Liver (tissue), 9 donors: Measurements from ENCODE around the gene ULK2. TPM values are rescaled to one million over a fixed set of nuclear protein-coding genes. Genes with fewer than 3 reads are reported as not detected.

ENCODE experiments used
- DNase-seq: peaks from one replicate; pipeline ENCODE4 v3.0.0-alpha.2; 2017; ENCODE audit warnings: low spot score
- H3K27ac ChIP-seq, 2 donors: one replicate each; pipeline ENCODE4 v1.7.0; 2013; ENCODE audit warnings: inconsistent platforms in 2 of 2, low read length in 2 of 2, control low read depth in 1 of 2, low read depth in 1 of 2, mild to moderate bottlenecking in 1 of 2
- H3K27me3 ChIP-seq, 4 donors: one replicate each; pipeline versions ENCODE4 v1.6.1 to v1.7.0; 2013; ENCODE audit warnings: low read length in 3 of 4, inconsistent platforms in 1 of 4, mild to moderate bottlenecking in 1 of 4, moderate library complexity in 1 of 4; ENCODE audit not compliant: control insufficient read depth in 4 of 4, insufficient read depth in 4 of 4
- H3K36me3 ChIP-seq, 4 donors: one replicate each; pipeline versions ENCODE4 v1.6.1 to v1.7.0; 2013; ENCODE audit warnings: low read length in 3 of 4, mild to moderate bottlenecking in 3 of 4, low read depth in 1 of 4, moderate library complexity in 1 of 4; ENCODE audit not compliant: control insufficient read depth in 4 of 4, insufficient read depth in 3 of 4
- H3K4me1 ChIP-seq, 4 donors: one replicate each; pipeline versions ENCODE4 v1.6.1 to v1.7.0; 2013; ENCODE audit warnings: low read length in 3 of 4, mild to moderate bottlenecking in 3 of 4, moderate library complexity in 1 of 4; ENCODE audit not compliant: control insufficient read depth in 4 of 4, insufficient read depth in 4 of 4
- H3K4me3 ChIP-seq, 3 donors: one replicate each; pipeline versions ENCODE4 v1.6.1 to v1.7.0; 2013; ENCODE audit warnings: low read length in 3 of 3, control low read depth in 1 of 3, low read depth in 1 of 3, mild to moderate bottlenecking in 1 of 3
- H3K9ac ChIP-seq, 2 donors: one replicate each; pipeline ENCODE4 v1.7.0; 2013; ENCODE audit warnings: low read length in 2 of 2, mild to moderate bottlenecking in 2 of 2, moderate library complexity in 2 of 2, control low read depth in 1 of 2, low read depth in 1 of 2
- H3K9me3 ChIP-seq, 4 donors: one replicate each; pipeline versions ENCODE4 v1.6.1 to v1.7.0; 2013; ENCODE audit warnings: low read length in 3 of 4; ENCODE audit not compliant: control insufficient read depth in 4 of 4
- CTCF ChIP-seq: fragments of 150-350 bp; IDR thresholded peaks from 2 replicates; pipeline ENCODE4 v1.5.1; 2017; ENCODE audit warnings: improper control_type of control experiment, low read depth, low read length; ENCODE audit not compliant: missing input control
- EGR1 ChIP-seq, 2 donors: IDR thresholded peaks; 2 replicates each; pipeline ENCODE4 v1.6.1; 2016 to 2018; ENCODE audit warnings: antibody characterized with exemption in 2 of 2, low read depth in 2 of 2
- FOXA1 ChIP-seq: IDR thresholded peaks from 2 replicates; pipeline ENCODE4 v1.6.1; 2016; ENCODE audit warnings: antibody characterized with exemption
- GABPA ChIP-seq, 2 donors: IDR thresholded peaks in 1 of 2; conservative IDR thresholded peaks in 1 of 2; 2 replicates each; pipeline ENCODE4 v1.6.1; 2016; ENCODE audit warnings: antibody characterized with exemption in 2 of 2, mild to moderate bottlenecking in 1 of 2, moderate library complexity in 1 of 2
- HNF4A ChIP-seq, 2 donors: conservative IDR thresholded peaks; 2 replicates each; pipeline ENCODE4 v1.6.1; 2016; ENCODE audit warnings: antibody characterized with exemption in 2 of 2, mild to moderate bottlenecking in 2 of 2
- HNF4G ChIP-seq: IDR thresholded peaks from 2 replicates; pipeline ENCODE4 v1.6.1; 2016; ENCODE audit warnings: antibody characterized with exemption
- JUND ChIP-seq, 2 donors: IDR thresholded peaks; 2 replicates each; pipeline ENCODE4 v1.6.1; 2016; ENCODE audit warnings: antibody characterized with exemption in 2 of 2
- NR2F2 ChIP-seq: IDR thresholded peaks from 2 replicates; pipeline ENCODE4 v1.6.1; 2016; ENCODE audit warnings: antibody characterized with exemption
- RAD21 ChIP-seq, 2 donors: IDR thresholded peaks; 2 replicates each; pipeline ENCODE4 v1.6.1; 2016; ENCODE audit warnings: antibody characterized with exemption in 2 of 2, mild to moderate bottlenecking in 2 of 2
- RXRA ChIP-seq, 2 donors: IDR thresholded peaks; 2 replicates each; pipeline ENCODE4 v1.6.1; 2017 to 2018; ENCODE audit warnings: antibody characterized with exemption in 2 of 2, mild to moderate bottlenecking in 1 of 2
- SP1 ChIP-seq: IDR thresholded peaks from 2 replicates; pipeline ENCODE4 v1.6.1; 2018; ENCODE audit warnings: antibody characterized with exemption, mild to moderate bottlenecking
- TAF1 ChIP-seq: conservative IDR thresholded peaks from 2 replicates; pipeline ENCODE4 v1.6.1; 2016; ENCODE audit warnings: antibody characterized with exemption, mild to moderate bottlenecking
- YY1 ChIP-seq: IDR thresholded peaks from 2 replicates; pipeline ENCODE4 v1.6.1; 2016; ENCODE audit warnings: antibody characterized with exemption, mild to moderate bottlenecking
- ZBTB33 ChIP-seq: IDR thresholded peaks from 2 replicates; pipeline ENCODE4 v1.6.1; 2016; ENCODE audit warnings: antibody characterized with exemption
- WGBS: extraction: QIAGEN DNeasy Blood & Tissue Kit; methylation state at CpG from one replicate; pipeline ENCODE4 v1.1.7; 2013; 5-methylcytosine and 5-hydroxymethylcytosine counted together
- polyA plus RNA-seq, 2 donors: library from polyadenylated mRNA; stranded (reverse) in 1 of 2; unstranded in 1 of 2; fragments of 200-250 nt in 1 of 2; fragments of >200 nt in 1 of 2; fragmentation: Nextera tagmentation in 1 of 2; extraction: Ambion mirVana in 1 of 2; gene quantifications; one replicate each; pipeline versions ENCODE4 v1.2.1 to v1.2.3, GENCODE V29; 2013 to 2015
- total RNA-seq, 2 donors: library from RNA; depleted of rRNA; stranded (reverse); fragments of >200 nt; gene quantifications; one replicate each; pipeline ENCODE4 v1.2.3, GENCODE V29; 2014
- donor health status: healthy.
- donor health status: healthy.
- donor health status: healthy.
- donor health status: healthy.
- donor health status: healthy.

ULK2 gene
- total and polyA plus RNA-seq, 4 donors = 0.89 to 7.9 (median 4.2) TPM

DNA sequence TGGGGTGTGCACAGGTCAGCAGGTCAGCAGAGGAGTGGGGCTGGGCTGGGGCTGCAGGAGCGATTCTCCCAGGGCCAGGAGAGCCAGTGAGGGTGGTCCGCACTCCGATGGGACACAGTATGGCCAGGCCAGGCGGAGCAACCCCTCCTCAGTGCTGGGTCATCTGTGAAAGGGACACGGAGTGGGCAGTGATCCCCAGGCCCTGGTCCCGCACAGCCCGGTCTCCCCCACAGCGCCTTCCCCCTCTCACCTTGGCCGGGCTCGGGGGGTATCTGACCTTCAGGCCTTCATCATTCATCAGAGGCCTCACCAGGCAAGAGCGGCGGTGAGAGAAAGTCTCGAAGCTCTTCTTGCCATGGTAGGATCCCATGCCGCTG lies 129.7 kb downstream of the ULK2 start:
- no peak for DNase-seq

GRCh38 chr17:19737305-19738072 lies 130.2 kb downstream of the ULK2 start:
- no peaks in the 10 kb centered on the region for H3K9me3 ChIP-seq
- no peak overlapping the region for H3K4me3 ChIP-seq
- DNase-seq = no peak
- no peak overlapping the region for H3K27ac ChIP-seq
- H3K4me1 ChIP-seq = no peaks in the 10 kb centered on the region
- H3K27me3 ChIP-seq = no peaks in the 10 kb centered on the region
- WGBS = 91% methylated on average over 15 of the region's 15 CpGs
- H3K36me3 ChIP-seq = no peaks in the 10 kb centered on the region
- no peak overlapping the region for H3K9ac ChIP-seq
- TF ChIP-seq YY1 (no peak), FOXA1 (no peak), CTCF (no peak), HNF4G (no peak), HNF4A (conservative IDR thresholded peaks at IDR 0.05) (no peak)

More for the DNA sequence above, 129.7 kb downstream of the ULK2 start:
- no peaks in the 10 kb centered on the region for H3K4me1 ChIP-seq
- H3K36me3 ChIP-seq = no peaks in the 10 kb centered on the region
- no peaks in the 10 kb centered on the region for H3K27me3 ChIP-seq
- no peaks in the 10 kb centered on the region for H3K9me3 ChIP-seq
- no peak overlapping the region for H3K27ac ChIP-seq
- no peak overlapping the region for H3K4me3 ChIP-seq
- H3K9ac ChIP-seq = no peak overlapping the region
- TF ChIP-seq CTCF (no peak), TAF1 (no peak), HNF4A (conservative IDR thresholded peaks at IDR 0.05) (no peak), RAD21 (IDR thresholded peaks at IDR 0.05) (no peak), GABPA (IDR thresholded peaks at IDR 0.05 in 1 of 2, conservative IDR thresholded peaks at IDR 0.05 in 1 of 2) (no peak), YY1 (no peak), FOXA1 (no peak), HNF4G (no peak), NR2F2 (no peak), ZBTB33 (no peak), SP1 (no peak), JUND (IDR thresholded peaks at IDR 0.05) (no peak), RXRA (IDR thresholded peaks at IDR 0.05) (no peak), EGR1 (IDR thresholded peaks at IDR 0.05; ENCODE audit: low read depth in 2 of 2) (no peak)
- WGBS = 96% methylated on average over 14 of the region's 14 CpGs
